GM18507 (cell line): Measurements from ENCODE around the gene RPS14.

Source experiments
- DNase-seq: peaks from one replicate; pipeline ENCODE4 v3.0.0; 2011; ENCODE audit warnings: low read depth; ENCODE audit not compliant: insufficient read length; ENCODE audit errors: extremely low spot score
- FAIRE-seq: peaks from 2 replicates; lab custom pipeline; 2011; peaks lifted over from hg19 to GRCh38; lab: Jason Lieb, UNC

The RPS14 gene

GRCh38 chr5:150449517-150450339, at the start of gene RPS14:
TSS of gene RPS14 (minus strand) at chr5:150449739. CDS start at chr5:150447733, 2,006 bp downstream.
- FAIRE-seq (peak; percentile 82), DNase-seq (peak; percentile 89)

GRCh38 chr5:150498971-150499370, 49.4 kb upstream of the RPS14 start:
- no peak for FAIRE-seq
- no peak for DNase-seq

- FAIRE-seq (no peak), DNase-seq (no peak)
Observed at GRCh38 chr5:150498501-150498900, 49.0 kb upstream of the RPS14 start.

GRCh38 chr5:150497989-150498317, 48.4 kb upstream of the RPS14 start:
- FAIRE-seq (no peak), DNase-seq (no peak)

- FAIRE-seq = no peak
- no peak for DNase-seq
Observed at GRCh38 chr5:150497274-150497988, 47.9 kb upstream of the RPS14 start.

- no peak for DNase-seq
Observed at GRCh38 chr5:150496534-150496933, 47.0 kb upstream of the RPS14 start.

DNA sequence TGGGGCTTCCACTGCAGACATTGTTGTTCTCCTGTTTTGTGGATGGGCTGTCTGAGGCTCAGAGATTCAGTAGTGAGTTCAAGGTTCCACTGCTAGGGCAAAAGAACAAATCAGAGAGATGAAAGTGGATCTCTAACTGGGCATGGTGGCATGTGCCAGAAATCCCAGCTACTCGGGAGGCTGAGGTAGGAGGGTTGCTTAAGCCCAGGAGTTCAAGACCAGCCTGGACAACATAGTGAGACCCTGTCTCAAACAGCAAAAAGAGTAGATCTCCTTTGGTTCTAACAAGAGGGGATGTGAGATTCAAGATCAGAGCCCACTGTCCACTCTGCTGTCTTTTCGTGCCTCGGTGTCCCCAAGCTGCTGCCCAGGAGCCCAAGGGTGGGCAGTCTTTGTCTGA, 46.6 kb upstream of the RPS14 start:
- no peak for DNase-seq

More at GRCh38 chr5:150496534-150496933, 47.0 kb upstream of the RPS14 start:
- FAIRE-seq = no peak

GRCh38 chr5:150492621-150493020, 43.1 kb upstream of the RPS14 start:
- FAIRE-seq (no peak), DNase-seq (no peak)

More for the DNA sequence above, 46.6 kb upstream of the RPS14 start:
- FAIRE-seq = no peak

- DNase-seq (no peak), FAIRE-seq (no peak)
Observed at GRCh38 chr5:150491876-150492275, 42.3 kb upstream of the RPS14 start.

DNA sequence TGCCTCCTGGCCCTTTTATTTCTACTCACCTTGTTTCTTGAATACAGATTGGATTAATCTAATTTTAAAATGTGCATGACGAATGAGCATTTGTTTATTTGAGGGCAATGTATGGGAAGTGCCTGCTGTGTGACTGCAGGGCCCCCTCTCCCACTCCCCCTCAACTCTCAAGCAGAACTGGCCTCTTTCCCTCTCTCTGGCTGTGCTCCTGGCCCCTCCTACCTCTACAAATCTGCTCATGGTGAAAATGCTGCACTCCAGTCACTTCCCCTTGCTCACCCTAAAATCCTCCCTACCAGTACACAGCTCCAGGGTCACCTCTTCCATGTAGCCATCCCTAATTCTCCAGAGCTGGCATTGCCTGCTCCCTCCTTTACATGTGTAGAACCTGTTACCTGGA, 41.2 kb upstream of the RPS14 start:
- FAIRE-seq (no peak), DNase-seq (no peak)

DNA sequence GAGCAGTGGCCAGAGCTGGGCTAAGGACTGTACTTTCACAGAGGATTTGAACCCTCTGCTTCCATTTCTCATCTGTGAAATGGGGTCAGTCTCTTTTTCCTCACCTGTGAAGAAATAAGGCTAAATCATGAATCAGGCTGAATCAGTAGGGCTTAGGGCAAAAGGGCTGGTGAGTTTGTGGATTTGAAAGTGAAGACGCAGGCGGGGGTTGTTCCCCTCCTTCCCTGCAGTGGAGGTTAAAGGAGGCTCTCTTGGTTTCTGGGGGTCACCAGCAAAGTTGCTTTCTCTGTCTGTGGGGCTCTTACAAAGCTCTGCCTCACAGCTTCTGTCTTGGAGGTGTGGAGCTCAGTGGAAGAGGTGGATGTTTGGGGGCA, 40.7 kb upstream of the RPS14 start:
- FAIRE-seq (no peak), DNase-seq (no peak)

DNA sequence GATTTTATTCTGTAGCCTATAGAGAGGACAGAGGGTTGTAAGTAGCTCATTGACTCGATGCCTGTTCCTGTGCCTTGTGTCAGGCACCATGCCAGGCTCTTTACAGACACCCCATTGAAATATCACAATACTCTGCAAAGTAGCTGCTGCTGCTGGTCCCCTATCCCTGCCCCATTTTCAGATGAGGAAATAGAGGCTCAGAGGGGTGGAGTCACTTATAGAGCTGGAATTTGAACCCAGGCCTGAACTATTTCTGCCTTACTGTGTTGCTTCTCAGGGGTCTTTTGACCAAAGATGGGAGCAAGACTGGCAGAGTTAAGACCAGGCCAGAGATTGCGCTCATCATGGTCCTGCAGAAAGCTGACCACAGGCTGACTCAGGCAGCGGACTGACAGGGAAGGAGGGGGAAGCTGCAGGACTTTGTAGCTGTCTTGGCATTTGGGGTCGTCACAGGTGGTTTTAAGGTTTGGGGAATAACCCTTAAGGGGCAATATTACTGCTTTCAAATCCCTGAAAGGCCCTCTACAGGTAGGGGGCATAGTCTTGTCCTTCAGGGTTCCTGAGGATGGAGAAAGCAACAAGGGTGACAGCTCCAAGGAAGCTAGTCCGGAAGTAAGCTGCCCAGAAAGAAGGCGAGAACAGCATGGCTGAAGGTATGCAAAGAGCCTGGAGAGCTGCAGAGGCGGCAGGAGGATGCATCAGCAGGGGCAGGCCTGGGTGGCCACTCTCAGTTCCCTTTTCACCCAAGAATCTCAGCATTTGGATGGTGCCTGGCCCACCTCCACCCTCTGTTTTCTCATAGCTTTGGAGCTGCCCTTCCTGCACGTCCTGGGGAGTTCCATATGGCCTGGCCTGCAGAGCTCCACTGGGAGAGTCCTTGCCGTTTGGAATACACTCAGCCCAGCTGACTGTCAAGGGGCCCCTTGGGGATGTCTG, 40.1 kb upstream of the RPS14 start:
- FAIRE-seq (peak; percentile 95), DNase-seq (no peak)

DNA sequence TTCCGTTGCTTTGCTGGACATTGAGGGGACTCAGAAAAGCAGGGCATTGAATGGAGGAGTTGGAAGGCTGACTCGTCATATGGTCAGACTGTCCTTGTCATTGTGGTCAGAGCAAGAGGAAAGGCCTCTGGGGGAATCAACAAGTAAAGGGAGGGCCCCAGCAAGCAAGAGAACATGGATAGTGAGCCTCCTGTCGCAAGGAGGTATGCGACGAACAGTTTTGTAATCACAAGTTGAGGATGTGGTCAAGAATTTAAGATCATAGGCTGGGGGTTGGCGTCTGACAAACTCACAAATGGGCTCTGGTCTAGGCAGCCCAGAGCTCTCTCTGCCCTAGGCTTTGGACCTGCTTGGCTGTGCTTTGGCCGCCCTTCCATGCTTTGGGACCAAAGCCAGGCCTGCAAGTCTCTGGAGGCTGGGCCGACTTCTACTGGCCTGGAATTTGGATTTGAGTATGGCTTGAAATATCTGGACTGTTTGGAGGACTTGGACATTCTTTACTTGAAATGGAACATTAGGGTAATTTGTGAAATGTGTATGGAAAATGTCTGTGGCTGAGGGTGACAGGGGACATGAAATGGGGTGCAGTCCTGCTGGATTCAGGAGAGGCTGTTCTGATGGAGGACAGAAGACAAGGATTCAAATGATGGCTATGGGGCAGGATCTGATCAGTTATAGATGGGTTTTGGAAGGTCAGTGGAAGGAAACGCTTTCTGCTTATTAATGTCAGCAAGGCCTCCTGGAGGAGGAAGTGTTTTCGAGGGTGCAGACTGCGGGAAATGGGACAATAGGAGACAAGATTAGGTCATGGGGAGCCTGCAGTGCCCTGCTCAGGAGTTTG, 39.2 kb upstream of the RPS14 start:
- FAIRE-seq (peak; percentile 21), DNase-seq (no peak)

- DNase-seq = no peak
Observed at GRCh38 chr5:150487199-150488061, 37.9 kb upstream of the RPS14 start.

GRCh38 chr5:150486402-150487198, 37.1 kb upstream of the RPS14 start:
- FAIRE-seq (no peak), DNase-seq (no peak)

More at GRCh38 chr5:150487199-150488061, 37.9 kb upstream of the RPS14 start:
- FAIRE-seq = peak; percentile 62

DNA sequence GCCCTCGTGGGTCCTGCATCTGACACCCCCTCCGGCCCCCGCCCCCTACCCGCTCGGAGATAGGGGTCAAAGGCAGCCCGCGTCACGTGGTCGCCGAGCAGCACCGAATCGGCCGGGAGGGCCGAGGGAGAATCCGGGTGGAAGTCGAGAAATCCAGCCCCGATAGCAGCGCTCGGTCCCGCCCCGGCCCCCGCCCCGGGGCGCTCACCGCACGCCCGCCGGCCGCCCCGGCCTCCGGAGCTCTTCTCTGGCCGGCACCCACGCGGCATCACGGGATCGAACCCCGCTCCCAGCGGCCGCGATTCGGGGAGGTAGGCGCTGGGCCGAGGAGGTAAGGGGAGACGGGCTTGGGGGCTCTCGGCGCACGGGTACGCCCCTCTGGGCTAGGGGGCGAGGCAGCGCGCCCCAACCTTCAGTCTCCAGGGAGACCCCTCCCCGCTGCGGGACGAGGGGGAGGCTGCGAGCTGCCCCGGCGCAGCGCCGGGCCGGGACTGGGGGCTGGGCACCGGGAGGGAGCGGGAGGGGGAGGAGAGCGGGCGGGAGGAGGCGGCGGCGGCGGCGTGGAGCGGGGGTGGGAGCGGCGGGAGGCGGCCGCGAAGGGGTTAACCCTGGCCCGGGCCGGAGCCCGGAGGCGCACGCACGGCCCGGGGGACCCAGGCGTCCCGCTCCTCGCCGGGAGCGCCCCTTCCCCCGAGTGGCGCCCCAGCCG, 36.3 kb upstream of the RPS14 start:
- no peak for DNase-seq
- FAIRE-seq = no peak
